RWPE2 (cell line): Measurements from ENCODE around the gene RIMBP2.

ENCODE experiments used
- ATAC-seq: fragments of 200-7000 bp; cut with Tn5 transposase; 3 replicates; pipeline ENCODE4 v1.9.1; 2021; ENCODE audit warnings: low read depth
- DNase-seq: peaks from one replicate; pipeline ENCODE4 v3.0.0-alpha.2; 2020; ENCODE audit warnings: low spot score
- H3K27ac ChIP-seq: fragments of 450-650 bp; 2 replicates; pipeline ENCODE4 v1.5.1; 2017; ENCODE audit warnings: mild to moderate bottlenecking; ENCODE audit not compliant: poor library complexity, severe bottlenecking
- H3K27me3 ChIP-seq: fragments of 250-450 bp; sonication (Bioruptor Pico); 2 replicates; pipeline ENCODE4 v1.5.1; 2021; ENCODE audit warnings: mild to moderate bottlenecking, moderate library complexity; ENCODE audit not compliant: insufficient read depth, poor library complexity, severe bottlenecking
- H3K36me3 ChIP-seq: fragments of 250-450 bp; sonication (Bioruptor Pico); 2 replicates; pipeline ENCODE4 v1.5.1; 2020; ENCODE audit warnings: low read depth, mild to moderate bottlenecking, moderate library complexity
- H3K4me1 ChIP-seq: fragments of 250-450 bp; sonication (Bioruptor Pico); 2 replicates; pipeline ENCODE4 v1.5.1; 2021; ENCODE audit warnings: mild to moderate bottlenecking, moderate library complexity; ENCODE audit not compliant: insufficient read depth, poor library complexity, severe bottlenecking
- H3K4me3 ChIP-seq: fragments of 250-450 bp; sonication (Bioruptor Pico); 2 replicates; pipeline ENCODE4 v1.5.1; 2021; ENCODE audit warnings: mild to moderate bottlenecking, moderate library complexity; ENCODE audit not compliant: severe bottlenecking
- H3K9me3 ChIP-seq: fragments of 250-450 bp; sonication (Bioruptor Pico); 2 replicates; pipeline ENCODE4 v1.5.1; 2021; ENCODE audit warnings: mild to moderate bottlenecking, moderate library complexity; ENCODE audit not compliant: severe bottlenecking
- TF ChIP-seq, protein P1 (sequence below): fragments of 450-650 bp; IDR thresholded peaks from one replicate; pipeline ENCODE4 v1.5.1; 2017; ENCODE audit warnings: mild to moderate bottlenecking, moderate library complexity; ENCODE audit not compliant: poor library complexity, severe bottlenecking

The RIMBP2 gene

DNA sequence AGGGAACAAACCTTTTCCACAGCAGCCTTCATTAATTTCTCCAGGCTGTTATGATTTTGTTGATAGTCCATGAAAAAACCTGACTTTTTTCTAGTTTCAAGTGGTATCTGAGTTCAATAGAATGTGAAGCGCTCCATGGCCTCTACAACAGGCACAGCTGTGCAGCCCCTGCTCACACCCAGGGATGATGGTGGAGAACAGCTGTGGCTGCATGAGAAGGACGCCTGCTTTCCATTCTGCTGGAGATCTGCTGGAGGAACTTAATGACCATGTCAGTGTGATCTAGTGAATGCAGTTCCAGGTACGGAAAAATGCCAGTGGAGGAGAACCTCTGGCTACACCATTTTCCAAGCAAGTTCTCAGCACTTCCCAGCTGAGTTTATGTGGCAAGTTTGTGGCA lies 297.8 kb downstream of the RIMBP2 start:
- Histone ChIP-seq H3K36me3 (no peaks in the 10 kb centered on the region), H3K27ac (no peak overlapping the region), H3K4me1 (no peaks in the 10 kb centered on the region), H3K27me3 (peaks cover 8% of the 10 kb centered on the region), H3K4me3 (no peak overlapping the region), H3K9me3 (no peaks in the 10 kb centered on the region)
- no peak for DNase-seq
- TF ChIP-seq, protein P1, sequence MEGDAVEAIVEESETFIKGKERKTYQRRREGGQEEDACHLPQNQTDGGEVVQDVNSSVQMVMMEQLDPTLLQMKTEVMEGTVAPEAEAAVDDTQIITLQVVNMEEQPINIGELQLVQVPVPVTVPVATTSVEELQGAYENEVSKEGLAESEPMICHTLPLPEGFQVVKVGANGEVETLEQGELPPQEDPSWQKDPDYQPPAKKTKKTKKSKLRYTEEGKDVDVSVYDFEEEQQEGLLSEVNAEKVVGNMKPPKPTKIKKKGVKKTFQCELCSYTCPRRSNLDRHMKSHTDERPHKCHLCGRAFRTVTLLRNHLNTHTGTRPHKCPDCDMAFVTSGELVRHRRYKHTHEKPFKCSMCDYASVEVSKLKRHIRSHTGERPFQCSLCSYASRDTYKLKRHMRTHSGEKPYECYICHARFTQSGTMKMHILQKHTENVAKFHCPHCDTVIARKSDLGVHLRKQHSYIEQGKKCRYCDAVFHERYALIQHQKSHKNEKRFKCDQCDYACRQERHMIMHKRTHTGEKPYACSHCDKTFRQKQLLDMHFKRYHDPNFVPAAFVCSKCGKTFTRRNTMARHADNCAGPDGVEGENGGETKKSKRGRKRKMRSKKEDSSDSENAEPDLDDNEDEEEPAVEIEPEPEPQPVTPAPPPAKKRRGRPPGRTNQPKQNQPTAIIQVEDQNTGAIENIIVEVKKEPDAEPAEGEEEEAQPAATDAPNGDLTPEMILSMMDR = no peak
- no peak for ATAC-seq

DNA sequence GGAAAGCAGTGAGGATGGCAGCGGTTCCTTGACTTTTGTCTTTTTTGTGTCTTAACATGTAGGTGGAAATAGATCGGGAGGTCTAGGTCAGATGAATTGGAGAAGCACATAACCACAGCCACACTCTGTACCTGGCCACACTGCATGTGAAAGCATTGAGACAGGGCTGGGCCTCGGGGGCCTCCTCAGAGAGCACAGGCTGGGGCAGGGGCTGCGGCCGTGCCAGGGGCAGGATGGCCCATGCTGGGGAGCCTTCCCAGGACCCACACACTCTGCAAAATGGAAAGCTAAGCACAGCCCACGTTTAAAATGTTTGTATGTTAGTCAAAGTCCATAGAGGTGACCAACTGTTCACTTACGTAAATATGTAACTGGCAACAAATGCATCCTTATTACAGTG lies 301.7 kb downstream of the RIMBP2 start:
- Histone ChIP-seq H3K4me3 (no peak overlapping the region), H3K27ac (no peak overlapping the region), H3K27me3 (peaks cover 14% of the 10 kb centered on the region), H3K4me1 (no peaks in the 10 kb centered on the region), H3K9me3 (no peaks in the 10 kb centered on the region), H3K36me3 (no peaks in the 10 kb centered on the region)
- TF ChIP-seq, protein P1 = no peak
- DNase-seq (no peak), ATAC-seq (no peak)

DNA sequence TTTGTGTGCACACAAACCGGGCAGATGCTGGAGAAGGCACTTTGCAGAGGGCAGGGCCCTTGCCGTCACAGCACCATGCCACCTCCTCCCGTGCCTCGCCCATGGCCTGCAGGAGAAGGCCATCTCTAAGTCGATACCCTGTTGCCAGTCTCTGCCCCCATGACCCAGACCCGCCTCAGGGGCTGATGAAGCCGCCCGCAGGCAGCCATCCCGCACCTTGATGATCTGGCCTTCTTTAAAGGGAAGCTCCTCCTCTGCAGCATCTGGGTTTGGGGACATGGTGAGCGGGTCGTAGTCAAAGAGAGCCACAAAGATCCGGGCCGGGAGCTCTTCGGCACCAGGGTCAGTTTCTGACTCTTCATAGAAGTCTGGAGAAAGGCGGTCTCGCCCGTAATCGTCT lies 302.2 kb downstream of the RIMBP2 start:
- Histone ChIP-seq H3K4me1 (no peaks in the 10 kb centered on the region), H3K36me3 (no peaks in the 10 kb centered on the region), H3K27me3 (peaks cover 14% of the 10 kb centered on the region), H3K4me3 (no peak overlapping the region), H3K9me3 (no peaks in the 10 kb centered on the region), H3K27ac (no peak overlapping the region)
- TF ChIP-seq, protein P1 = no peak
- ATAC-seq = no peak
- no peak for DNase-seq

DNA sequence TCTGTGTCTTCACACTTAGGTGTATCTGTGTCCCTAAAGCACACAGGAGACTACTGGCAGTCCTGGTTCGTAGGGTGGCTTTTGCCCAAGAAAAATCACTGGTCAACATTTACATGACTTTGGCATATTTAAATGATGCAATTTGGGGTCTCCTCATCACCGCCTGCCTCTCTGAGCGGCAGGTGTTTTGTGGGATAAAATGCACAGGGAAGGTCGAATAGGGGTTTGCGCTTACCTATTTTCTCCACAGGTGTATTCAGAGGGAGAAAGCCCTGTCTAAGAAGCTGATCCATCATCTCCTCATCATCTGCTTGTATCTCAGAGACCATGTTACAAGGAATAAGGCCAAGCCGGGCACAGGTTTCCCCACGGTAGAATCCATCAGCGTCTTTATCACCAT lies 303.7 kb downstream of the RIMBP2 start:
- H3K9me3 ChIP-seq = no peaks in the 10 kb centered on the region
- H3K36me3 ChIP-seq = no peaks in the 10 kb centered on the region
- no peak for ATAC-seq
- H3K4me1 ChIP-seq = no peaks in the 10 kb centered on the region
- no peak overlapping the region for H3K27ac ChIP-seq
- TF ChIP-seq, protein P1 = no peak
- no peak for DNase-seq
- H3K4me3 ChIP-seq = no peak overlapping the region
- H3K27me3 ChIP-seq = peaks cover 10% of the 10 kb centered on the region

DNA sequence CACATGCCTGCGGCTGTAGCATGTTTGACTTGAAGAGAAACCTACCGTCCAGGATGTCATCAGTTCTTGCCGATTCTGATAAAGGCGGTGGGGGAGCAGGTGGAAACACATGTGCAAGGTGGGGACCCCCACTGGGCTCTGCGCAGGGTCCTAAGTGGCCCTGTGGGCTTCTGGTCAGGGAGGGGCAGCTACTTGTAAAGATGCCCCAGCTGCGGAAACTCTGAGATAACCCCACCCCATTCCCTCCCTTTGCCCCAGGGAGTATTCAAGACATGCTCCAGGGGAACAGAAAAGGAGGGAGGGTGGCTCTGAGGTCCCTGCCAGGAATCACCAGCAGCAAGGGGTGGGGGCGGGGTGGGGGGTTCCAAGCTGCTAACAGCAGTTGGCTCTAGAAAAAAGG lies 310.8 kb downstream of the RIMBP2 start:
- Histone ChIP-seq H3K36me3 (no peaks in the 10 kb centered on the region), H3K9me3 (no peaks in the 10 kb centered on the region), H3K4me3 (no peak overlapping the region), H3K4me1 (no peaks in the 10 kb centered on the region), H3K27me3 (no peaks in the 10 kb centered on the region), H3K27ac (no peak overlapping the region)
- ATAC-seq = no peak
- TF ChIP-seq, protein P1 = no peak
- DNase-seq = no peak
